Lower lobe of right lung (tissue), 2 donors: ENCODE data around the gene ZNF880. TPM values are rescaled to one million over a fixed set of nuclear protein-coding genes. Genes with fewer than 3 reads are reported as not detected.

Source experiments
- ATAC-seq, 2 donors: fragments of 200-7000 bp; cut with Tn5 transposase; one replicate each; pipeline ENCODE4 v1.9.1; 2020 to 2022; ENCODE audit warnings: mild to moderate bottlenecking in 2 of 2, moderate library complexity in 2 of 2
- DNase-seq: peaks from one replicate; pipeline ENCODE4 v3.0.0-alpha.2; 2020
- H3K27ac ChIP-seq: fragments of 200-600 bp; one replicate; pipeline ENCODE4 v1.8.0; 2022
- H3K27me3 ChIP-seq: fragments of 200-600 bp; one replicate; pipeline ENCODE4 v1.8.0; 2022; ENCODE audit warnings: low read depth
- H3K36me3 ChIP-seq: fragments of 200-600 bp; one replicate; pipeline ENCODE4 v1.8.0; 2022; ENCODE audit warnings: mild to moderate bottlenecking
- H3K4me1 ChIP-seq: fragments of 200-600 bp; one replicate; pipeline ENCODE4 v1.8.0; 2022
- H3K4me3 ChIP-seq: fragments of 200-600 bp; one replicate; pipeline ENCODE4 v1.8.0; 2022; ENCODE audit warnings: mild to moderate bottlenecking
- H3K9me3 ChIP-seq: fragments of 200-600 bp; one replicate; pipeline ENCODE4 v1.8.0; 2022
- CTCF ChIP-seq: fragments of 200-600 bp; IDR thresholded peaks from one replicate; pipeline ENCODE4 v1.8.0; 2022; ENCODE audit warnings: antibody characterized with exemption, mild to moderate bottlenecking
- intact Hi-C: fragments of 100-400 bp; cut with DNase I; formaldehyde crosslinking; loops from one replicate; pipeline ENCODE4 v1.11.0; 2022
- total RNA-seq: library from RNA; stranded (reverse); fragmentation: NEBNext Ultra II Directional; extraction: Animal tissue kit (Norgen Biotek cat#: 25700); gene quantifications from one replicate; pipeline ENCODE4 v1.2.1, GENCODE V29; 2021
- donor health status: DM: no; HTN: yes; CAD: no; lungs with severe emphysema.

ZNF880 gene
- total RNA-seq, 1 donor from 2014 or later: 18.3 TPM

- Histone ChIP-seq H3K4me3 (no peak overlapping the region), H3K27me3 (no peaks in the 10 kb centered on the region), H3K36me3 (peaks cover 11% of the 10 kb centered on the region), H3K27ac (no peak overlapping the region), H3K9me3 (peaks cover 99% of the 10 kb centered on the region), H3K4me1 (no peaks in the 10 kb centered on the region)
- DNase-seq: no peak
- no peak for ATAC-seq
- no peak for TF ChIP-seq CTCF
- intact Hi-C loops: no loop called here
These were observed 46.0 kb downstream of the ZNF880 start for GRCh38 chr19:52415711-52416110.

- Histone ChIP-seq H3K27ac (no peak within 1 kb of the TSS), H3K36me3 (no peaks in the 10 kb centered on the region), H3K9me3 (peaks cover 53% of the 10 kb centered on the region), H3K4me1 (no peaks in the 10 kb centered on the region), H3K4me3 (no peak within 1 kb of the TSS), H3K27me3 (no peaks in the 10 kb centered on the region)
- ATAC-seq (no peak), DNase-seq (no peak)
- intact Hi-C loops: no loop called here
- TF ChIP-seq CTCF: no peak
These were observed 59.2 kb downstream of the ZNF880 start, which contains the start of gene ZNF534 for GRCh38 chr19:52428937-52429336. Gene ZNF534 (plus strand): TSS chr19:52429148. CDS start chr19:52431475, 2,327 bp downstream.

Other genes starting within 250 kb of the ZNF880 start
- 13.4 TPM for gene ZNF616, start 230.0 kb upstream of the ZNF880 start, total RNA-seq
- 15.9 TPM for gene ZNF836, start 198.3 kb upstream of the ZNF880 start, total RNA-seq
- 154 TPM for gene PPP2R1A, start 179.9 kb upstream of the ZNF880 start, total RNA-seq
- 17.9 TPM for gene ZNF766, start 100.3 kb upstream of the ZNF880 start, total RNA-seq
- gene ZNF480, start 72.8 kb upstream of the ZNF880 start, total RNA-seq: 9.0 TPM
- 3.6 TPM for gene ZNF610, start 33.7 kb upstream of the ZNF880 start, total RNA-seq
- 29.8 TPM for gene ZNF528, start 27.9 kb downstream of the ZNF880 start, total RNA-seq
- 0.18 TPM for gene ZNF534, start 59.2 kb downstream of the ZNF880 start, total RNA-seq
- 1.5 TPM for gene ZNF578, start 83.6 kb downstream of the ZNF880 start, total RNA-seq
- gene ZNF808, start 157.7 kb downstream of the ZNF880 start, total RNA-seq: 28.5 TPM
- gene ZNF701, start 200.4 kb downstream of the ZNF880 start, total RNA-seq: 21.6 TPM